ENCODE results near the gene SHC3.
"Not testable (repeated sequence)": the region's sequence is repeated elsewhere in the genome, so short reads cannot be mapped to it uniquely, and the experiment has no call there.

SHC3 gene, protein sequence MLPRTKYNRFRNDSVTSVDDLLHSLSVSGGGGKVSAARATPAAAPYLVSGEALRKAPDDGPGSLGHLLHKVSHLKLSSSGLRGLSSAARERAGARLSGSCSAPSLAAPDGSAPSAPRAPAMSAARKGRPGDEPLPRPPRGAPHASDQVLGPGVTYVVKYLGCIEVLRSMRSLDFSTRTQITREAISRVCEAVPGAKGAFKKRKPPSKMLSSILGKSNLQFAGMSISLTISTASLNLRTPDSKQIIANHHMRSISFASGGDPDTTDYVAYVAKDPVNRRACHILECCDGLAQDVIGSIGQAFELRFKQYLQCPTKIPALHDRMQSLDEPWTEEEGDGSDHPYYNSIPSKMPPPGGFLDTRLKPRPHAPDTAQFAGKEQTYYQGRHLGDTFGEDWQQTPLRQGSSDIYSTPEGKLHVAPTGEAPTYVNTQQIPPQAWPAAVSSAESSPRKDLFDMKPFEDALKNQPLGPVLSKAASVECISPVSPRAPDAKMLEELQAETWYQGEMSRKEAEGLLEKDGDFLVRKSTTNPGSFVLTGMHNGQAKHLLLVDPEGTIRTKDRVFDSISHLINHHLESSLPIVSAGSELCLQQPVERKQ

DNA sequence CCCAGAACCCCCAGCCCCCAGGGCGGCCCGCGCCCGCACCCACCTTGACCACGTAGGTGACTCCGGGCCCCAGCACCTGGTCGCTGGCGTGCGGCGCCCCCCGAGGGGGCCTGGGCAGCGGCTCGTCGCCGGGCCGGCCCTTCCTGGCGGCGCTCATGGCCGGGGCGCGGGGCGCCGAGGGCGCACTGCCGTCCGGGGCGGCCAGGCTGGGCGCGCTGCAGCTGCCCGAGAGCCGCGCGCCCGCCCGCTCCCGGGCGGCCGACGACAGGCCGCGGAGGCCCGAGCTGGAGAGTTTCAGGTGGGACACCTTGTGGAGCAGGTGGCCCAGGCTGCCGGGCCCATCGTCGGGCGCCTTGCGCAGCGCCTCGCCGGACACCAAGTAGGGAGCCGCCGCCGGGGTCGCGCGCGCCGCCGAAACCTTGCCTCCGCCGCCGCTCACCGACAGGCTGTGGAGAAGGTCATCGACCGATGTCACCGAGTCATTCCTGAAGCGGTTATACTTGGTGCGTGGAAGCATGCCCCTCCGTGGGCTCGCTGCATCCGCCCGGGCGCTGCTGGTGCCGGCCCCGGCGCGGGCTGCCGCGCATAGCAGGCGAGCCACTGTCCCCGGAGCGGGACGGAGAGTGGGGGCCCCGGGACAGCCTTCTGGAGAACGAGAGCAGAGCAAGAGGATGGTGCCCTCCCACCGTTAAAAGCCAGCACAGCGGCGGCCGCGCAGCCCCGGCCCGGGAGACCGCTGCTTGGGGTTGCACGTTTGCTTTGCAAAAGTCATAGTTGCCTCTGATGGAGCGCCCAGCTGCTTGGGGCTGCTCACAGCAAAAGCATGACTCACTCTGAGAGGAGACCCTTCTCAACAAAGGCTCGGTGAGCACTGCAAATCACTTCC, at the start of gene SHC3:
SHC3 (minus strand) TSS at position 875 of the 886 bp plus-strand sequence; CDS start at position 517, 358 bp downstream.
- no peak for DNase-seq

DNA sequence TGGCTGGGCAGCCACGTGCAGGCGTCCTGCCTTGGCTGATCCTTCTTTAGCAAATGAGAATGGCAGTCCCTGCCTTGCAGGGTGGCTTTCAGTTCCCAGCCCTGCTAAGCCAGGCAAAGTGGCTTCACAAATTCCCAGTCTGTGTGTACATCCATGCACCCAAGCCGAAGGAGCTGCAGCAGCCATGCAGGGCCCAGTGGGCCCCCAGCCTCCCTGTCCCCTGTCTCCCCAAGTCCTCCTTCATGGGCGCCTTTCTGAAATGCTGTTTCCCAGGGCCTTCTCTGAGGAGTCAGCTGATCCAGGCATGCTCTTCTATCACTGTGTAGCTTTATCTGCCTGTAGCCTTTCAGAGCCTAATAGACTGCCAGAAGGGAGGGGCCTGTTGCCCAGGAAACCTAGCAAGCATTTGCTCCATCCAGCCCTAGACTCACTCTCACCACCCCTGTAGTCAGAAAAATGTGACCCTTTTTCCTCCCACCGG, 47.4 kb upstream of the SHC3 start:
- DNase-seq = no peak

DNA sequence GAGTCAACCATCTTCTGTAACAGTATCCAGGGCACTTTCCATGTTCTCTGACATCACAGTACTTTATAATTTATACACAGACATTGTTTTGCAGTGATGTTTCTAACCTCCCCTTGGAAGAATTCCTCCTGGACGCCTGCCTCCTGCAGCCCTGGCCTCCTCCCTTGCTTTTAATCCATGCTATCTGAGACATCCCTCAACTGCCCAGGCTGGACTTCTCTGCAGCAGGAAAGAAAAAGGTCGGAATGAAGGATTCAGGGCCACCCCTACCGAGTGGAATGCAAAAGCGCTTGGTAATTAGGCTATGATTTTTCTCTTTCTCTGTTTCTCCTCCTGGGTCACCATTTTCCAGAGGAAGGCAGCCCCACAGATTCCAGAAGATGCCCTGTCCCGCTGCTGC, 47.0 kb upstream of the SHC3 start:
- DNase-seq = no peak

DNA sequence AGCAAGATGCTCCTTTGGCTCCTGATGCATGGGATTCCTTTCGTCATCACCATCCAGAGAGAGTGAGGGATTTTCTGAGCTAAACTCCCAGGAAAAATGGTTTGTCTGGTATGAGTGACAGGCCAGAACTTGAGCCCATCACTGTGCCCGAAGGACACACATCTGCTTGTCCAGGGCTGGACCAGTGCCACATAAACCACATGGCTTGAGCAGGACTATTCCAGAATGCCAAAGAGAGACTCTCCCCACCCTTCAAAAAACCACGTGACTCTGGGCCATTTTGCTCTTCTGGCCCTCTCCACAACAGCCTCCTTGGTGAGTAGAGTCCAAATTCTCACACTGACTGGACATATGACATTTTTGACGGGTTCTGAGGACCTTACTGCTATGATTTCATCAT, 46.4 kb upstream of the SHC3 start:
- DNase-seq = no peak

DNA sequence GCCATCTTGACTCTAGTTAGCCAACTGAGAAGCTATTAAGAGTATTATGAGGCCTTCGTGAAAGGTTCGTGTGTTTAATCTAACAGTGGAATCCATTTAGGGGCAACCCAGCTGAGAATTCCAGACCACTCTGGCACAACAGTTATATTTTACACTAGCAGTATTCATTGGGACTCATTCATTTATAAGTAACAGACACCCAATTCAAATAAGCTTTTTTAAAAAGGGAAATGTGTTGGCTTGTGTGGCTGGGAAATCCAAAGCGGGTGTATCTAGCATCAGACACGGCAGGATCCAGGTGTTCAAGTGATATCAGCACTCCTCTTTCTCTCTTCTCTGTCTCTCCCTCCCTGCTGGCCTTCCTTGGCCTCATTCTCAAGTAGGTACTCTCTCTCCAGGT, 46.0 kb upstream of the SHC3 start:
- no peak for DNase-seq

DNA sequence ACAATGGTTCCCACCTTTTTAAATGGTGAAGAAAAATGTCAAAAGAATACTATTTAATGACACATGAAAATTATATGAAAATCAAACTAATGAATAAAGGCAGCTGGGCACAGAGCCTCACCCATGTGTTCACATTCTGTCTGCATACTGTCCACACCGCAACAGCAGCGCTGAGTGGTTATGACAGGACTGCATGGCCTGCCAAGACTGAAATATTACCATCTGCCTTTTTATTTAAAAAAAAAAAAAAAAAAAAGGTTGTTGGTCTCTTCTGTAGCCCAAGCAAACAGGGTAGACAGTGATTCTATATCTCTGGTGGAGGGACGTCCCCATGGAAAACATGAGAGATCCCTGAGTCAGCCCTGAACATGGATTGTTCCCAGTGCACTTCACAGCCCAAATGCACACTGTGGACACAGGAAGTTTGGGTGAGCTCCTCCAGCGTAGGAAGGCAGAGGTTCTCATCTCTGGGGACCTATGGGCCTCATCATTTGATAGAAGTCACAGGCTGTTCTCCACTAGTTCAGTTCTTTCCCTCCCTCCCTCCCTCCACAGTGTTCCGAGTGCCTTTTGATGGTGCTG, 44.9 kb upstream of the SHC3 start:
- DNase-seq = no peak

DNA sequence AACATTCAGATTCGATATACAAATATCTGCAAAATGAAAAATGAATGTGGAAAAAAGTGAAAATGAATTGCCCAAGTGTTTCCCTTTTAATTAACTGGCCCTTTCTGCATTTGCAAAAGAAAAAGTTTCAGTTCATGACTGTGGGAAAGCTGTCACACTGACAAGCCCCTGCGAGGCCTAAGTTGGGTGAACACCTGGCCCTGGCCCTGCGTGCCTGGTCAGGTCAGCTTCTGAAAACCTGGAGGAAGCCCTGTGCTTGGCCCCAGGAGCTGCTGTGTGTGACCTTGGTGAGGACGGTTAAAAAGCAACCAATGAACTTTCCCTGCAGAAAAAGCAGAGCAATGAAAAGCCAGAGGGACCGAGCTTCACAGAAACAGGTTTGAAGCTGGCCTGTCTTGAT, 41.0 kb upstream of the SHC3 start:
- DNase-seq = no peak

DNA sequence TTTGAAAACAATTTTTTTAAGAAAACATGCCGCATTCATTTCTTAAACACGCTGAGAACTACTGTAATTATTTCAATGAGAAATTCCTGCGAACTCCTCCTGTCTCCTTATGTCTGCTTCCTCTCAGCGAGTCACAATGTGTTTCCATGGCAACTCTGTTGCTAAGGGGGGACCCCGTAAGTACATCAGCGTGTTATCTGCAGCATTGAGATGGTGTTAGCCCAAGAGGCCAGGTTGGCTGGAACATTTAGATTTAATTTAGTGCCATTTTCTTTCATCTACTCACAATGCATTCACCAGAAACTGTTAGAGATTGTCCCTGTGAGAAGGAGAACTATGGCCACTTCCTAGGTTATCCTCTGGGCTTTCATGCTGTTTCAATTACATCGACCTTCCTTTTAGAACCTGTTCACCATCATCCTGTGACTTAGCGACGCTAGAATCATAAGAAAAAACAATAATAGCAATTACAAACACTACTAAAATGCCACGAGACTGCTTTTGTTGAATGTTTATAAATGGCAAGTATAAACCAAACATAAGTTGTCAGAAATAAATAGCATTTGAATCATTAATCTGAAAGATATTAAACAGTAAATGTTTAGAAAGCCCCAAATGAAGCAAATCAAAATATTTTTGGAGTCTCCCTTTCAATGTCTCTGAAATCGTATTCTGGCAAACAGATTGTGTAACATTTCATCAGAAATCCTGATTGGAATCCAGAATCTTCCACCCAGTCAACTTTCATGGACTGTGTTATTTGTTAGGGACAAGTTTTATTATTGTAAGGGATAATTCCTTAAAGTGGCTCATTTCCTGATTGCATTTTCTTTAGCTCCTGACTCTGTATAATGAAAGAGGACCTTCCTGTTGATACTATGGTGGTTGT, 39.7 kb upstream of the SHC3 start:
- no peak for DNase-seq

DNA sequence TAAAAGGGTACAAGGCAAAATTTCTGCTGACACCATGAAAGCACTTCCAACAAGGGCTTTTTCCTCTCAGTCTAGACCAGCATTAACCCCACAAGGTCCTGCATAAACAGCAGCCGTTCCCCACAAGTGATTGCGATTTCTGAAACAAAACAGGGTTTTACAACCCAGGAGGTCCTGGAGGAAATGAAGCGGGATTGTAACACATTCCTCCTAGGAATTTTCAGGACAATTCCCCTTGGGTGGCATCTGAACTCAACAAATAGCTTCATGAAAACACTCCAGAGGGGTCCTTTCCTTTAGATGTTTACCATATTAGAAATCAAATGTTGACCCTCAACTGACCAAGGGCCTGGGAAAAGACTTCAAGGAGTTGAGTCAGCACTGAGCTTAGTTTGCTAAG, 36.7 kb upstream of the SHC3 start:
- DNase-seq = no peak

DNA sequence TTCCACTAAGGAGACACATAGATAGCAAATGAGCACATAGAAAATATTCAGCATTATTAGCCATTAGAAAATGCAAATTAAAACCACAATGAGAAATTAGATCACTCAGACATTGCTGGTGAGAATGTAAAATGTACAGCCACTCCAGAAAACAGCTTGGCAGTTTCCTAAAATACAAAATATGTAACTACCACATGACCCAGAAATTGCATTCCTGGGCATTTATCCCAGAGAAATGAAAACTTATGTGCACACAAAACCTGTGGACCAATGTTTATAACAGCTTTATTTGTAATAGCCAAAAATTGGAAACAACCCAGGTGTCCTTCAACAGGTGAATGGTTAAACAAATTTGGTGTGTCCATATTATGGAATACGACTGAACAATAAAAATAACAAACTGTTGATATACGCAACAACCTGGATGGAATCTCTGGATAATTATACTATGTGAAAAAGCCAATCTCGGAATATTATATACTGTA, 34.8 kb upstream of the SHC3 start:
- DNase-seq = no peak

DNA sequence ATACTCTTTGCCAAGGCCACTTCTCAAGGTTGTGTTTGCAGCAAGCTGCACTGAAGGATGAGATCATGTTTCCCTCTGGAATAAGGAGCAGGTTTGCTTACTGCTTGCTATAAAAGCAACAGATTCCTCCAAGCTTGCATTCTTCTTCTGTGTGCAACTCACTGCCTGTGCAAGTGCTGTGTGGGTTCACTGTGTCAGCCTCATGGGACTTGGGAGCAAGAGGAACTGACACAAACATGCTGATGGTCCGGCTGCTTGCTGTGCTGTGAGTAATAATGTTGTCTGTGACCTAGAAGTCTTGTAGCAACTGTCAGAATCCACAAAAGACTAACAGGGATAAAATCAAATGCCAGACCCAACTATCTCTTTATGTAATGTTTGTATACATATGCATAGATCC, 33.6 kb upstream of the SHC3 start:
- DNase-seq = no peak

DNA sequence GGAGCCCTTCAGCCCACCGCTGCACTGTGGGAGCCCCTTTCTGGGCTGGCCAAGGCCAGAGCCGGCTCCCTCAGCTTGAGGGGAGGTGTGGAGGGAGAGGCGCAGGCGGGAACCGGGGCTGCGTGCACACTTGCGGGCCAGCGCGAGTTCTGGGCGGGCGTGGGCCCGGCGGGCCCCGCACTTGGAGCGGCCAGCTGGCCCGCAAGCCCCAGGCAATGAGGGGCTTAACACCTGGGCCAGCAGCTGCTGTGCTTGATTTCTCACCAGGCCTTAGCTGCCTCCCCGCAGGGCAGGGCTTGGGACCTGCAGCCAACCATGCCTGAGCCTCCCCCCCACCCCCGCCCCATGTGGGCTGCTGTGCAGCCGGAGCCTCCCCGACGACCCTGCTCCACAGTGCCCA, 30.7 kb upstream of the SHC3 start:
- DNase-seq = not testable (repeated sequence)

DNA sequence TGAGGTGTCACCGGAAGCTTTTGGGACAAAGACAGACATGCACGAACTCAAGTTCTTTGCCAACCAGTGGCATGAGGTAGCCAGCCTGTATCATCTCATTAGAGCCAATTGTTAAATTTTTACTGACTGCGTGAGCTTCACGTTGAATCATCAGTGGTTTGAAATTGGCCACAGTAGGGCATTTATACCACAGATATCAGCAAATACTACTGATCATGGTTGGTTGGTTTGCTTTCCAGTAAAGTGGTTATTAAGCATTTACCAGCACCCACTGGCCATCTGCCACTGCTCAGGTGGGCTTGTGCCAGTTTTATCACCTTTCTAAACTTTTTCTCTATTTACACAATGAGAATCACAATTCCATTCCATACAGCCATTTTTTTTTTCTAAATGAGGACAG, 28.4 kb upstream of the SHC3 start:
- DNase-seq = no peak

DNA sequence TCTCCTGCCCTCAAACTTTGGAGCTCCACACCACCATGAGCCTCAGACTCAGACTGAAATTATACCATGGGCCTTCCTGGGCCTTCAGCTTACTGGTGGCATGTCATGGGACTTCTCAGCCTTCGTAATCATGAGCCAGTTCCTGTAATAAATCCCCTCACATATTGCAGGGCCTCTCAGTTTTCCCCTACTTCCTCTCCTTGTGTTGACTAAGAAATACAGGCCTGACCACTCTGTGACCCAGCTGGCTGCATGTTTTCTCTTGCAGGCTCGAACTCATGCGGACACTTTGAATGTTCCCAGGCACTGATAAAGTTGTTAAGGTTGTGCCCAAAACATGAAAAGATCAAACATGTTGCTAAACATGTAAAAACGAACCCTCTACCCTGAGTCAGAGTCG, 26.2 kb upstream of the SHC3 start:
- no peak for DNase-seq

DNA sequence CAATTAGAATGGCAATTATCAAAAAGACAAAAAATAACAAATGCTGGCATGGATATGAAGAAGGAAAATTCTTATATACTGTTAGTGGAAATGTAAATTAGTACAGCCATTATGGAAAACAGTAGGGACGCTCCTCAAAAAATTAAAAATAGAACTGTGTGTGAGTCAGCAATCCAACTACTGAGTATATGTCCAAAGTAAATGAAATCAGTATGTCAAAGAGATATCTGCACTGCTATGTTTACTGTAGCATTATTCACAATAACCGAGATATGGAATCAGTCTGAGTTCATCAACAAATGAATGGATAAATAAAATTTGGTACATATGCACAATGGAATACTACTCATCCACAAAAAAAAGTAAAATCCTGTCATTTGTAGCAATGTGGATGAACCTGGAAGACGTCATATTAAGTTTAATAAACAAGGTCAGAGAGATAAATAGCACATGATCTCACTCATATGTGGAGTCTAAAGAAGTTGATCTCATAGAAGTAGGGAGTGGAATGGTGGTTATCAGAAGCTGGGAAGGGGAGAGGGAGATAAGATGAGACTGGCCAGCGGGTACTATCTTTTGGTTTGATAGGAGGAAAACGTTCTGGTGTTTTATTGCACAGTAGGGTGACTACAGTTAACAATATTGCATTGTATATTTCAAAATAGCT, 16.6 kb upstream of the SHC3 start:
- DNase-seq = no peak

DNA sequence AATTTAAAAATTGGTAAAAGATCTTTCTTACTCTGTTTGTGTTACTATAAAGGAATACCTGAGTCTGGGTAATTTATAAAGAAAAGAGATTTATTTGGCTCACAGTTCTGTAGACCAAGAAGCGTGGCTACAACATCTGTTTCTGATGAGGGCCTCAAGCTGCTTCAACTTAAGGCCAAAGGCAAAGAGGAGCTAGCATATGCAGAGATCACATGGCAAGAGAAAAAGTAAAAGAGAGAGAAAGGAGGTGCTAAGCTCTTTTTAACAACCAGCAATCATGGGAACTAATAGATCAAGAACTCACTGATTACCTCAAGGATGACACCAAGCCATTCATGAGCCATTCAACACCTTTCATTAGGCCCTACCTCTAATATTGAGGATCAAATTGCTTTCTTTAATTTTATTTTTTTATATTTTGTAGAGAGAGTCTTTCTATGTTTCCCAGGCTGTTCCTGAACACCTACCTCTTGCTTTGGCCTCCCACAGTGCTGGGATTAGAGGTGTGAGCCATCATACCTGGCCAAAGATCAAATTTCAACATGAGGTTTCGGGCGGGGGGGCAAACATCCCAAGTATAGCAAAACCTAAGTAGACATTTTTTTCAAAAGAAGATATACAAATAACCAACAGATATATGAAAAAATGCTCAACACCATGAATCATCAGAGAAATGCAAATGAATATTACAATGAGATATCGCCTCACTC, 16.0 kb upstream of the SHC3 start:
- DNase-seq = no peak

DNA sequence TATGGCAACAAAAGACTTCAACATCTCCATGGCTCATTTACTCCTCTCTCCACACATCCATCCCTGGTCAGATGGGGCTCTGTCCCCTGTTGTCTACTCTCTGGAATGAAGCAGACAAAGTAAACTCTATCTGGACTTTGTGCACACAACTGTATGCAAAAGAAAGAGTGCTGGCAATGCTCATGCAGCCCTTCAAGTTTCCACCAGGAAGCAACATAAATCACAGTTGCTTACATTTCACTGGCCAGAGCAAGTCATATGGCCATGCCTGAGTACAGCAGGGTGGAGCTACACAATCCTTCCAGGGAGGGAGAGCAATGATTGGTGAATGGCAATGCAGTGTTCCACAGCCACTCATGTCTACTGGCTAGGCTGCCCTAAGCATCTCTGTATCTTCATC, 12.4 kb upstream of the SHC3 start:
- no peak for DNase-seq

DNA sequence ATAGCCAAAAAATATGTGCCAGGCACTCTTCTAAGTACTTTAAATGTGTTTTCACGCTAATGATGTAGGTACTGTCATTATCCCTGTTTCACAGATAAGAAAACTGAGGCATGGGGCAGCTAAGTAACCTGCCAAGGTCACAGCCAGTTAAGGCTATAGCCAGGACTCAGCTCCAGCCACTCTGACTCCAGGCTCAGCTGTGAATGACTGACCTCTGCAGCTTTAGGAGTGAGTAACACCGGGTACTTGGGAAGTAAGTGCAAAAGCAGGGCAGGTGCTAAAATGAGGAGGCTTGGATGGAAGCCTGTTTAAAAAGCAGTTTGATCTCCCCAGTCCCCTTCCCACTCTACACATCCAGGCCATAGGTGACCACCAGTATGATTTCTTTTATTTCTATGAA, 10.6 kb upstream of the SHC3 start:
- DNase-seq = no peak

DNA sequence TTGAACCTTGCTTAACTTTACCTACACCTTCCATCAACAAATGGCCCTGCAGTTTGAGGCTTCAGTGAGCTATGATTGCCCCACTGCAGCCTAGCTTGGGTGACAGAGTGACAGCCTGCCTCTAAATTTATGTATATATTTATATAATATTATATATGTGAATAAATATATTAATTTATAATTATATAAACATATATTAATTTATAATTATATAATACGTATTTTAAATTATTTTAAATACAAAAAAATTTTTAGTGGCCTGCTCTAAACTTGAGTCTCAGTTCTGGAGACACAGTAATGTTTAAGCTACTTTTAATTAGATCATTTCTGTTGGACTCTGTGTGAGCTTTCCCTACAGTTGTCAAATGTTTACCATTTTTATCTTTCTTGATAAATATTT, 9.3 kb upstream of the SHC3 start:
- no peak for DNase-seq

DNA sequence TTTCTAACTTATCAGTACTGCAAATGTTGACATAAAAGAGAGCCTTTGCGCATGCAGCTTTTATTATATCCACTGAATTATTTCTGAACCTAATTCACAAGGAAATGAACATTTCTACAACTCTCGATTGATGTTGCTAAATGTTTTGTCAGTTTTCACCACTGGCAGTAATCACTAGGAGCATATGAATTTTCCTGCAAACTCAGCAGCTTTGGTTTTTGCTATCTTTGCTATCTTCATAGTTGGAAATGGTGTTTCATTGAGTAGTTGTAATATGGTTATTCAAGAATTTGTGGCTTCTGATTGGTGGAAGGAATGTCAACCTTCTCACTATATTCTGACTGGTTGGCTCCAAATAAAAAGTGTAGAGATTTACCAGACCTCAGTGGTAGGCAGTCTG, 8.9 kb upstream of the SHC3 start:
- DNase-seq = no peak

DNA sequence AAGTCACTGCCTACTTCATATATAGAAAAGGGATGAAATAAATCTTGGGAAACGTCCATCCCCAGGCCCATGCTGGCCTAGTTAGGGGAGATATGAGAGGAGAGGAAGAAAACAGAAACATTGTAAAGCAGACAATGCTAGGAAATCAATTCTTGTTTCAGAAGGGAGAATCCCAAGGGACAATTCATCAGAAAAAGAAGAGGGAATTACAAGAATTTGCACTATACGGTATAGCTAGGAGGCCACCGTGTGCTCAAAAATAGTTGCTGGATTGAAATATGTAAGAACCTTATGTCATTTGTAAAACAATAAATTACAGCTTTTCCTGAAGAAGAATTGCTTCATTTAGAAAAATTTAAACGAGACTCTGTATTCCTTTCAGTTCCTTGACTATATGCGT, 8.3 kb upstream of the SHC3 start:
- DNase-seq = no peak
